ENCODE data around the gene SLC34A3.
A peak's percentile ranks its signal among the peaks of the same experiment; 100 is the strongest.

The SLC34A3 gene

GRCh38 chr9:137244486-137245449 lies 14.1 kb downstream of the SLC34A3 start:
- H3K4me1 ChIP-seq (ENCODE audit: control insufficient read depth, insufficient read depth, low read length) = peaks cover 33% of the 10 kb centered on the region

GRCh38 chr9:137245450-137246421 lies 15.0 kb downstream of the SLC34A3 start:
- peaks cover 33% of the 10 kb centered on the region for H3K4me1 ChIP-seq (ENCODE audit: control insufficient read depth, insufficient read depth, low read length)
- peaks cover 6% of the 10 kb centered on the region for H3K27me3 ChIP-seq (ENCODE audit: control insufficient read depth, insufficient read depth, low read length)
- H3K36me3 ChIP-seq (ENCODE audit: control insufficient read depth, insufficient read depth, low read length) = peaks cover 18% of the 10 kb centered on the region
- no peaks in the 10 kb centered on the region for H3K9me3 ChIP-seq (ENCODE audit: control insufficient read depth, low read length)
- no peak overlapping the region for H3K9ac ChIP-seq (ENCODE audit: low read length)
- H3K4me3 ChIP-seq (ENCODE audit: low read length) = no peak overlapping the region

More at GRCh38 chr9:137244486-137245449, 14.1 kb downstream of the SLC34A3 start:
- Histone ChIP-seq H3K27me3 (ENCODE audit: control insufficient read depth, insufficient read depth, low read length) (peaks cover 6% of the 10 kb centered on the region), H3K4me3 (ENCODE audit: low read length) (no peak overlapping the region), H3K36me3 (ENCODE audit: control insufficient read depth, insufficient read depth, low read length) (peaks cover 18% of the 10 kb centered on the region), H3K9me3 (ENCODE audit: control insufficient read depth, low read length) (no peaks in the 10 kb centered on the region), H3K9ac (ENCODE audit: low read length) (no peak overlapping the region)

GRCh38 chr9:137247135-137247915 lies 16.6 kb downstream of the SLC34A3 start:
- Histone ChIP-seq H3K4me1 (ENCODE audit: control insufficient read depth, insufficient read depth, low read length) (peaks cover 26% of the 10 kb centered on the region), H3K4me3 (ENCODE audit: low read length) (no peak overlapping the region), H3K9me3 (ENCODE audit: control insufficient read depth, low read length) (no peaks in the 10 kb centered on the region), H3K9ac (ENCODE audit: low read length) (no peak overlapping the region), H3K27me3 (ENCODE audit: control insufficient read depth, insufficient read depth, low read length) (peaks cover 6% of the 10 kb centered on the region), H3K36me3 (ENCODE audit: control insufficient read depth, insufficient read depth, low read length) (peaks cover 14% of the 10 kb centered on the region)

GRCh38 chr9:137247916-137248175 lies 17.1 kb downstream of the SLC34A3 start:
- Histone ChIP-seq H3K27me3 (ENCODE audit: control insufficient read depth, insufficient read depth, low read length) (peaks cover 6% of the 10 kb centered on the region), H3K9ac (ENCODE audit: low read length) (no peak overlapping the region), H3K36me3 (ENCODE audit: control insufficient read depth, insufficient read depth, low read length) (peaks cover 11% of the 10 kb centered on the region), H3K9me3 (ENCODE audit: control insufficient read depth, low read length) (no peaks in the 10 kb centered on the region), H3K4me1 (ENCODE audit: control insufficient read depth, insufficient read depth, low read length) (peaks cover 25% of the 10 kb centered on the region), H3K4me3 (ENCODE audit: low read length) (no peak overlapping the region)

- Histone ChIP-seq H3K27me3 (ENCODE audit: control insufficient read depth, insufficient read depth, low read length) (peaks cover under 1% of the 10 kb centered on the region), H3K4me1 (ENCODE audit: control insufficient read depth, insufficient read depth, low read length) (peaks cover 19% of the 10 kb centered on the region), H3K4me3 (ENCODE audit: low read length) (no peak overlapping the region), H3K9ac (ENCODE audit: low read length) (no peak overlapping the region), H3K36me3 (ENCODE audit: control insufficient read depth, insufficient read depth, low read length) (no peaks in the 10 kb centered on the region), H3K9me3 (ENCODE audit: control insufficient read depth, low read length) (no peaks in the 10 kb centered on the region)
Observed at GRCh38 chr9:137250329-137251193, 19.9 kb downstream of the SLC34A3 start.

GRCh38 chr9:137251194-137251461 lies 20.4 kb downstream of the SLC34A3 start, which contains the start of gene STPG3:
Gene STPG3 (plus strand): TSS chr9:137251286. CDS start chr9:137251287, 1 bp downstream.
- H3K36me3 ChIP-seq (ENCODE audit: control insufficient read depth, insufficient read depth, low read length) = no peaks in the 10 kb centered on the region
- H3K9ac ChIP-seq (ENCODE audit: low read length) = no peak within 1 kb of the TSS
- no peak within 1 kb of the TSS for H3K4me3 ChIP-seq (ENCODE audit: low read length)
- no peaks in the 10 kb centered on the region for H3K9me3 ChIP-seq (ENCODE audit: control insufficient read depth, low read length)
- H3K4me1 ChIP-seq (ENCODE audit: control insufficient read depth, insufficient read depth, low read length) = peaks cover 22% of the 10 kb centered on the region
- no peaks in the 10 kb centered on the region for H3K27me3 ChIP-seq (ENCODE audit: control insufficient read depth, insufficient read depth, low read length)

GRCh38 chr9:137251490-137252268 lies 21.0 kb downstream of the SLC34A3 start:
- H3K4me3 ChIP-seq (ENCODE audit: low read length) = no peak overlapping the region
- no peak overlapping the region for H3K9ac ChIP-seq (ENCODE audit: low read length)
- H3K27me3 ChIP-seq (ENCODE audit: control insufficient read depth, insufficient read depth, low read length) = no peaks in the 10 kb centered on the region
- H3K9me3 ChIP-seq (ENCODE audit: control insufficient read depth, low read length) = no peaks in the 10 kb centered on the region
- peaks cover 27% of the 10 kb centered on the region for H3K4me1 ChIP-seq (ENCODE audit: control insufficient read depth, insufficient read depth, low read length)
- no peaks in the 10 kb centered on the region for H3K36me3 ChIP-seq (ENCODE audit: control insufficient read depth, insufficient read depth, low read length)

- Histone ChIP-seq H3K36me3 (ENCODE audit: control insufficient read depth, insufficient read depth, low read length) (no peaks in the 10 kb centered on the region), H3K4me1 (ENCODE audit: control insufficient read depth, insufficient read depth, low read length) (peaks cover 31% of the 10 kb centered on the region), H3K27me3 (ENCODE audit: control insufficient read depth, insufficient read depth, low read length) (no peaks in the 10 kb centered on the region), H3K9ac (ENCODE audit: low read length) (no peak overlapping the region), H3K9me3 (ENCODE audit: control insufficient read depth, low read length) (no peaks in the 10 kb centered on the region), H3K4me3 (ENCODE audit: low read length) (no peak overlapping the region)
Observed at GRCh38 chr9:137252555-137253506, 22.1 kb downstream of the SLC34A3 start.

GRCh38 chr9:137253717-137254623 lies 23.3 kb downstream of the SLC34A3 start:
- Histone ChIP-seq H3K27me3 (ENCODE audit: control insufficient read depth, insufficient read depth, low read length) (no peaks in the 10 kb centered on the region), H3K9me3 (ENCODE audit: control insufficient read depth, low read length) (no peaks in the 10 kb centered on the region), H3K4me1 (ENCODE audit: control insufficient read depth, insufficient read depth, low read length) (peaks cover 31% of the 10 kb centered on the region), H3K9ac (ENCODE audit: low read length) (peak overlapping the region; percentile 65), H3K36me3 (ENCODE audit: control insufficient read depth, insufficient read depth, low read length) (no peaks in the 10 kb centered on the region), H3K4me3 (ENCODE audit: low read length) (peak overlapping the region; percentile 50)

All from mucosa of stomach (tissue), 1 donor.